Transverse colon (tissue), 4 donors: ENCODE results near the gene TMEM87A. TPM values are rescaled to one million over a fixed set of nuclear protein-coding genes. Genes with fewer than 3 reads are reported as not detected.
"Not testable (repeated sequence)": the region's sequence is repeated elsewhere in the genome, so short reads cannot be mapped to it uniquely, and the experiment has no call there.

Experiments
- DNase-seq: peaks from one replicate; pipeline ENCODE4 v3.0.0-alpha.2; 2019
- H3K27ac ChIP-seq, 4 donors: fragments of 200-600 bp; sonication (generic); 2 replicates each; pipeline ENCODE4 v1.5.1; 2016 to 2018; ENCODE audit warnings: inconsistent platforms in 4 of 4
- H3K27me3 ChIP-seq: fragments of 200-600 bp; sonication (generic); 2 replicates; pipeline ENCODE4 v1.5.1; 2017; ENCODE audit warnings: inconsistent platforms
- H3K36me3 ChIP-seq, 4 donors: fragments of 200-600 bp; sonication (generic); 2 replicates each; pipeline ENCODE4 v1.5.1; 2017 to 2019; ENCODE audit warnings: inconsistent platforms in 4 of 4
- H3K4me1 ChIP-seq, 4 donors: fragments of 200-600 bp; sonication (generic); 2 replicates each; pipeline ENCODE4 v1.5.1; 2017 to 2020; ENCODE audit warnings: inconsistent platforms in 4 of 4
- H3K4me3 ChIP-seq, 4 donors: fragments of 200-600 bp; sonication (generic); 1 replicate in 1 of 4; 2 replicates in 3 of 4; pipeline versions ENCODE4 v1.5.1 to v1.6.1; 2017 to 2019; ENCODE audit warnings: inconsistent platforms in 4 of 4
- H3K9me3 ChIP-seq, 2 donors: fragments of 200-600 bp; sonication (generic); 2 replicates each; pipeline ENCODE4 v1.5.1; 2017 to 2019; ENCODE audit warnings: inconsistent platforms in 2 of 2
- EP300 ChIP-seq: sonication (generic); formaldehyde crosslinking; IDR thresholded peaks from one replicate; pipeline ENCODE4 v1.6.1; 2017; ENCODE audit warnings: antibody characterized with exemption, low read depth
- POLR2A ChIP-seq: fragments of 450-650 bp; IDR thresholded peaks from one replicate; pipeline ENCODE4 v1.6.1; 2016; ENCODE audit warnings: antibody characterized with exemption, mild to moderate bottlenecking, moderate library complexity
- POLR2AphosphoS5 ChIP-seq, 3 donors: sonication (generic); formaldehyde crosslinking; IDR thresholded peaks; one replicate each; pipeline ENCODE4 v1.6.1; 2016; ENCODE audit warnings: antibody characterized with exemption in 3 of 3
- WGBS, 2 donors: methylation state at CpG; one replicate each; pipeline ENCODE4 v1.1.5; 2018; ENCODE audit warnings: low coverage in 1 of 2; 5-methylcytosine and 5-hydroxymethylcytosine counted together
- in situ Hi-C, 4 donors: fragments of 200-750 bp; cut with MboI; loops; one replicate each; pipeline versions ENCODE4 v1.15.0 to v1.15.1; 2017; ENCODE audit warnings: low sequenced_read_pairs in 3 of 4, low pct_ligation_motif_present in 1 of 4, low pct_unique_long_range_greater_than_20kb in 1 of 4
- intact Hi-C: fragments of 100-400 bp; cut with DNase I; formaldehyde crosslinking; loops from one replicate; pipeline ENCODE4 v1.15.1; 2023; ENCODE audit warnings: low total_unique reads
- total RNA-seq, 4 donors: library from RNA; depleted of rRNA; stranded (reverse); fragments of >200 nt; gene quantifications; one replicate each; pipeline ENCODE4 v1.1.0, GENCODE V29; 2016
- TF ChIP-seq, protein P1 (sequence below), 5 experiments: fragments of 200-600 bp in 3 of 5; fragments of 450-650 bp in 2 of 5; sonication (generic) in 3 of 5; IDR thresholded peaks; 1 replicate in 2 of 5; 2 replicates in 3 of 5; pipeline ENCODE4 v1.5.1; 2016 to 2017; ENCODE audit warnings: antibody characterized with exemption in 5 of 5, inconsistent platforms in 3 of 5, mild to moderate bottlenecking in 2 of 5, moderate library complexity in 1 of 5

The TMEM87A gene
- total RNA-seq, 4 donors from 2014 or later = 93.1 to 110 (median 107) TPM

DNA sequence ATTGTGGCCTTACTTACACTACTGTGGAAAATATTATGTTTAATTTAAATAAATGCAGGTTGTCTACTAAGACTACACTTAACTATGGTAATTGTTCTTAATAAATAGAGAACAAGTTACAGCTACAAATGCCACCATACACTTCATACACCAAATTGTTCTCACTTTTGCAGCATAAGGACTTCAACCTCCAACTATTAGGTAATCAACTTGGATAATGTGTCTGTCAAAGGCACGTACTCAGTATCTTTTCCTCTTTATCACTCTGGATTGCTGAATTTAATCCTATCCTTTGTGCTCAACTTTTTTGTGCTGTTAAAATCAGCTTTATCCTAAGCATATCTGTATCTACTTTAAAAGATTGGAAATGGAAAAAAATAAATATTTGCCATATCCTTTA lies 41.6 kb upstream of the TMEM87A start:
- DNase-seq = no peak
- Histone ChIP-seq H3K4me3 (no peak overlapping the region), H3K27ac (no peak overlapping the region), H3K27me3 (no peaks in the 10 kb centered on the region), H3K36me3 (peaks cover 0 to 15% (median 7%) of the 10 kb centered on the region in 4 donors), H3K4me1 (no peaks in the 10 kb centered on the region), H3K9me3 (no peaks in the 10 kb centered on the region)
- in situ Hi-C loops (no loop called here), intact Hi-C loops (no loop called here)
- 62 to 79% methylated on average over 1 of the region's 1 CpG for WGBS, 2 donors
- TF ChIP-seq, protein P1, sequence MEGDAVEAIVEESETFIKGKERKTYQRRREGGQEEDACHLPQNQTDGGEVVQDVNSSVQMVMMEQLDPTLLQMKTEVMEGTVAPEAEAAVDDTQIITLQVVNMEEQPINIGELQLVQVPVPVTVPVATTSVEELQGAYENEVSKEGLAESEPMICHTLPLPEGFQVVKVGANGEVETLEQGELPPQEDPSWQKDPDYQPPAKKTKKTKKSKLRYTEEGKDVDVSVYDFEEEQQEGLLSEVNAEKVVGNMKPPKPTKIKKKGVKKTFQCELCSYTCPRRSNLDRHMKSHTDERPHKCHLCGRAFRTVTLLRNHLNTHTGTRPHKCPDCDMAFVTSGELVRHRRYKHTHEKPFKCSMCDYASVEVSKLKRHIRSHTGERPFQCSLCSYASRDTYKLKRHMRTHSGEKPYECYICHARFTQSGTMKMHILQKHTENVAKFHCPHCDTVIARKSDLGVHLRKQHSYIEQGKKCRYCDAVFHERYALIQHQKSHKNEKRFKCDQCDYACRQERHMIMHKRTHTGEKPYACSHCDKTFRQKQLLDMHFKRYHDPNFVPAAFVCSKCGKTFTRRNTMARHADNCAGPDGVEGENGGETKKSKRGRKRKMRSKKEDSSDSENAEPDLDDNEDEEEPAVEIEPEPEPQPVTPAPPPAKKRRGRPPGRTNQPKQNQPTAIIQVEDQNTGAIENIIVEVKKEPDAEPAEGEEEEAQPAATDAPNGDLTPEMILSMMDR (IDR thresholded peaks at IDR 0.05) = no peak
- TF ChIP-seq POLR2A = no peak
- TF ChIP-seq POLR2AphosphoS5 (IDR thresholded peaks at IDR 0.05) = no peak
- no peak for TF ChIP-seq EP300

DNA sequence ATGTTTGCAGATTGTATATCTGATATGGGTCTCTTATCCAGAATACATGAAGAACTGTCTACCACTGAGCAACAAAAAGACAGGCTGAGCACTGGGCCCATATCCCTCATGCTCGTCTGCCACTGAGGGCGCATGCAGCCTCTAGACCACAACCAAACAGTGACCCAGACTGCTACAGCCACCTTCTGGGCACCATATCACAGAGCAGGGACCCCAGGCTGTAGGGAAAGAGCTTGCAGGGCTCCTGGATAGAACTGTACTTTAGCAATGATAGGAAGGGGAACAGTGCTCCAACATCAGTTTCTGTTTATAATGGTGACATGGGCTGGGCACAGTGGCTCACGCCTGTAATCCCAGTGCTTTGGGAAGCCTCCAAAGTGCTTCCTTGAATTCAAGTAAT lies 40.2 kb upstream of the TMEM87A start:
- WGBS, 2 donors = 30 to 40% methylated on average over 2 to 3 of the region's 3 CpGs
- intact Hi-C loops (no loop called here), in situ Hi-C loops (no loop called here)
- H3K4me1 ChIP-seq = no peaks in the 10 kb centered on the region
- H3K27me3 ChIP-seq = no peaks in the 10 kb centered on the region
- H3K4me3 ChIP-seq = no peak overlapping the region
- peaks cover 0 to 24% (median 7%) of the 10 kb centered on the region in 4 donors for H3K36me3 ChIP-seq
- TF ChIP-seq EP300 (no peak), POLR2AphosphoS5 (IDR thresholded peaks at IDR 0.05) (no peak), POLR2A (no peak)
- TF ChIP-seq, protein P1 (IDR thresholded peaks at IDR 0.05) = no peak
- no peak overlapping the region for H3K27ac ChIP-seq
- no peak for DNase-seq
- no peaks in the 10 kb centered on the region for H3K9me3 ChIP-seq

DNA sequence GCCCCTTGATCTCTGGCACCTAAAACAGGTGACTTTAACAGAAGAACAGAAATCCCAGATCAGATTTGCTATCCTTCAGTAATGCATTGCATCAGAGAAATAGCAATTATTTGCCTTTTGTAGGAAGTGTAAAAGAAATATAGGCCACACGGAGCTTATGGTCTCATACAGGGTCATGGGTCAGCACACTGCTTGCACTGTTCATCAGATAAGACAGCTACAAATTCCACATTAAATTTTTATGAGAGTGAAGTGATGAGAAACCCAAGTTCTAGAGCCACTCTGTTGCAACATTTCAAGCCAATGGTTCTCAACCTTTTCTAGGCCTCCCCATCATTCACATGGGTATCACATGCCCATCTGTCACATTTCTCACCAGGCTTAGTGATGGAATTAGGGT lies 33.4 kb upstream of the TMEM87A start:
- no peak overlapping the region for H3K4me3 ChIP-seq
- intact Hi-C loops = no loop called here
- H3K27ac ChIP-seq = no peak overlapping the region
- peaks cover 0 to 29% (median 8%) of the 10 kb centered on the region in 4 donors for H3K36me3 ChIP-seq
- 61% methylated on average over 1 of the region's 1 CpG; no CpG with 5 or more reads in 1 of the 2 donors for WGBS, 2 donors
- in situ Hi-C loops = no loop called here
- no peak for DNase-seq
- no peaks in the 10 kb centered on the region for H3K9me3 ChIP-seq
- TF ChIP-seq POLR2AphosphoS5 (IDR thresholded peaks at IDR 0.05) (no peak), POLR2A (no peak), EP300 (no peak)
- TF ChIP-seq, protein P1 (IDR thresholded peaks at IDR 0.05) = no peak
- no peaks in the 10 kb centered on the region for H3K4me1 ChIP-seq
- no peaks in the 10 kb centered on the region for H3K27me3 ChIP-seq

DNA sequence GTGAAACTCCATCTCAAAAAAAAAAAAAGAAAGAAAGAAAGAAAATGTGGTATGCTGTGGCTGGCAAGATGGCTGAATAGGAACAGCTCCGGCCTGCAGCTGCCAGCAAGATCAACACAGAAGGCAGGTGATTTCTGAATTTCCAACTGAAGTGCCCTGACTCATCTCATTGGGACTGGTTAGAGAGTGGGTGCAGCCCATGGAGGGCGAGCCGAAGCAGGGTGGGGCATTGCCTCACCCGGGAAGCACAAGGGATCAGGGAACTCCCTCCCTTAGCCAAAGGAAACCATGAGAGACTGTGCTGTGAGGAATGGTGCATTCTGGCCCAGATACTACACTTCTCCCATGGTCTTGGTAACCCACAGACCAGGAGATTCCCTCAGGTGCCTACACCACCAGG lies 27.8 kb upstream of the TMEM87A start:
- H3K9me3 ChIP-seq, H3K27me3 ChIP-seq, in situ Hi-C loops, H3K27ac ChIP-seq, intact Hi-C loops, H3K4me1 ChIP-seq, H3K4me3 ChIP-seq: not testable (repeated sequence)
- H3K36me3 ChIP-seq = peaks cover 0 to 15% (median 2%) of the 10 kb centered on the region in 4 donors
- DNase-seq = peak; percentile 19
- WGBS, 2 donors = 56% methylated on average over 4 of the region's 4 CpGs; no CpG with 5 or more reads in 1 of the 2 donors

DNA sequence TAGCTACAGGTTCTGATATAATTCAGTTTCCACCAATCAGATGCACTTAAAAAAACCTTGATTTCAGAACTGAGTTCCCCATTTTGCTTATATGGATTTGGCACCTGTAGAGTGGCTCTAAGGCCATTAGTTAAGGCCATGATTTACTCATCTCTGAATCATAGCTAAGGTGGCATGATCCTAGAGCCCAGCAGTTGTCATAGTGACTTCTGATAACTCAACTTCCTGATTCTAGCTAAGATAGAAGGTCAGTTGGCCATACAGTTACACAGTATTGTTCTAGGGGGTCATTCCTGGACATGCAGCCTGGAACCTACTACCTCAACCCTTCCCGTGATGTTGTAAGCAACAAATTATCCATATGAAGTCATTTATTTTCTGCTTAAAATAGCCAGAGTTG lies 15.9 kb upstream of the TMEM87A start:
- Histone ChIP-seq H3K4me3 (no peak overlapping the region), H3K27ac (no peak overlapping the region), H3K36me3 (peaks cover 0 to 21% (median 9%) of the 10 kb centered on the region in 4 donors), H3K27me3 (no peaks in the 10 kb centered on the region), H3K9me3 (no peaks in the 10 kb centered on the region), H3K4me1 (peaks cover 0 to 15% (median 2%) of the 10 kb centered on the region in 4 donors)
- WGBS, 2 donors = 90 to 93% methylated on average over 1 of the region's 1 CpG
- no peak for DNase-seq
- in situ Hi-C loops = no loop called here
- intact Hi-C loops = no loop called here
- TF ChIP-seq, protein P1 (IDR thresholded peaks at IDR 0.05) = no peak
- TF ChIP-seq EP300 = no peak
- TF ChIP-seq POLR2A = no peak
- TF ChIP-seq POLR2AphosphoS5 (IDR thresholded peaks at IDR 0.05) = no peak
